ENCODE measurements around the gene ATP11C.

GRCh38 chrX:139801397-139801813 lies 131.4 kb downstream of the ATP11C start:
- TF ChIP-seq CTCF (IDR thresholded peaks at IDR 0.05) (no peak), POLR2A (IDR thresholded peaks at IDR 0.05) (no peak), POLR2AphosphoS5 (IDR thresholded peaks at IDR 0.05) (no peak)

Measured in gastroesophageal sphincter (tissue), 3 donors.